Transverse colon (tissue), 4 donors: ENCODE data around the gene IZUMO2. TPM values are rescaled to one million over a fixed set of nuclear protein-coding genes. Genes with fewer than 3 reads are reported as not detected.
A peak's percentile ranks its signal among the peaks of the same experiment; 100 is the strongest.
"Not testable (repeated sequence)": the region's sequence is repeated elsewhere in the genome, so short reads cannot be mapped to it uniquely, and the experiment has no call there.

Experiments
- DNase-seq: peaks from one replicate; pipeline ENCODE4 v3.0.0-alpha.2; 2019
- H3K27ac ChIP-seq, 4 donors: fragments of 200-600 bp; sonication (generic); 2 replicates each; pipeline ENCODE4 v1.5.1; 2016 to 2018; ENCODE audit warnings: inconsistent platforms in 4 of 4
- H3K27me3 ChIP-seq: fragments of 200-600 bp; sonication (generic); 2 replicates; pipeline ENCODE4 v1.5.1; 2017; ENCODE audit warnings: inconsistent platforms
- H3K36me3 ChIP-seq, 4 donors: fragments of 200-600 bp; sonication (generic); 2 replicates each; pipeline ENCODE4 v1.5.1; 2017 to 2019; ENCODE audit warnings: inconsistent platforms in 4 of 4
- H3K4me1 ChIP-seq, 4 donors: fragments of 200-600 bp; sonication (generic); 2 replicates each; pipeline ENCODE4 v1.5.1; 2017 to 2020; ENCODE audit warnings: inconsistent platforms in 4 of 4
- H3K4me3 ChIP-seq, 4 donors: fragments of 200-600 bp; sonication (generic); 1 replicate in 1 of 4; 2 replicates in 3 of 4; pipeline versions ENCODE4 v1.5.1 to v1.6.1; 2017 to 2019; ENCODE audit warnings: inconsistent platforms in 4 of 4
- H3K9me3 ChIP-seq, 2 donors: fragments of 200-600 bp; sonication (generic); 2 replicates each; pipeline ENCODE4 v1.5.1; 2017 to 2019; ENCODE audit warnings: inconsistent platforms in 2 of 2
- CTCF ChIP-seq, 5 experiments: fragments of 200-600 bp in 3 of 5; fragments of 450-650 bp in 2 of 5; sonication (generic) in 3 of 5; IDR thresholded peaks; 1 replicate in 2 of 5; 2 replicates in 3 of 5; pipeline ENCODE4 v1.5.1; 2016 to 2017; ENCODE audit warnings: antibody characterized with exemption in 5 of 5, inconsistent platforms in 3 of 5, mild to moderate bottlenecking in 2 of 5, moderate library complexity in 1 of 5
- EP300 ChIP-seq: sonication (generic); formaldehyde crosslinking; IDR thresholded peaks from one replicate; pipeline ENCODE4 v1.6.1; 2017; ENCODE audit warnings: antibody characterized with exemption, low read depth
- POLR2A ChIP-seq: fragments of 450-650 bp; IDR thresholded peaks from one replicate; pipeline ENCODE4 v1.6.1; 2016; ENCODE audit warnings: antibody characterized with exemption, mild to moderate bottlenecking, moderate library complexity
- POLR2AphosphoS5 ChIP-seq, 3 donors: sonication (generic); formaldehyde crosslinking; IDR thresholded peaks; one replicate each; pipeline ENCODE4 v1.6.1; 2016; ENCODE audit warnings: antibody characterized with exemption in 3 of 3
- WGBS, 2 donors: methylation state at CpG; one replicate each; pipeline ENCODE4 v1.1.5; 2018; ENCODE audit warnings: low coverage in 1 of 2; 5-methylcytosine and 5-hydroxymethylcytosine counted together
- in situ Hi-C, 4 donors: fragments of 200-750 bp; cut with MboI; loops; one replicate each; pipeline versions ENCODE4 v1.15.0 to v1.15.1; 2017; ENCODE audit warnings: low sequenced_read_pairs in 3 of 4, low pct_ligation_motif_present in 1 of 4, low pct_unique_long_range_greater_than_20kb in 1 of 4
- intact Hi-C: fragments of 100-400 bp; cut with DNase I; formaldehyde crosslinking; loops from one replicate; pipeline ENCODE4 v1.15.1; 2023; ENCODE audit warnings: low total_unique reads
- total RNA-seq, 4 donors: library from RNA; depleted of rRNA; stranded (reverse); fragments of >200 nt; gene quantifications; one replicate each; pipeline ENCODE4 v1.1.0, GENCODE V29; 2016

IZUMO2 gene
- total RNA-seq, 4 donors from 2014 or later: not detected

- DNase-seq: peak; percentile 86
- Histone ChIP-seq H3K4me3 (peak overlapping the region; percentile 39 to 62 (median 50)), H3K36me3 (no peaks in the 10 kb centered on the region), H3K4me1 (peaks cover 0 to 7% (median 3%) of the 10 kb centered on the region in 4 donors), H3K27me3 (peaks cover 19% of the 10 kb centered on the region), H3K9me3 (no peaks in the 10 kb centered on the region), H3K27ac (peak overlapping the region; percentile 48 to 80 (median 74))
- TF ChIP-seq EP300 (no peak), POLR2AphosphoS5 (IDR thresholded peaks at IDR 0.05) (peak in 2 of 3 donors; percentile 22 to 24), CTCF (IDR thresholded peaks at IDR 0.05) (peak in 4 of 5 experiments; percentile 18 to 26 (median 24)), POLR2A (no peak)
- in situ Hi-C loops: no loop called here
- 0% methylated on average over 2 to 51 of the region's 52 CpGs for WGBS, 2 donors
- intact Hi-C loops: no loop called here
These were observed 15.3 kb downstream of the IZUMO2 start for GRCh38 chr19:50147462-50148423.

GRCh38 chr19:50141921-50142320 is 21.2 kb downstream of the IZUMO2 start:
- intact Hi-C loops, in situ Hi-C loops, DNase-seq, H3K27ac ChIP-seq, H3K27me3 ChIP-seq, H3K36me3 ChIP-seq, H3K9me3 ChIP-seq, H3K4me1 ChIP-seq, H3K4me3 ChIP-seq: not testable (repeated sequence)
- 98 to 100% methylated on average over 1 of the region's 1 CpG for WGBS, 2 donors

GRCh38 chr19:50140118-50140845 is 22.8 kb downstream of the IZUMO2 start:
- H3K36me3 ChIP-seq, H3K4me3 ChIP-seq, intact Hi-C loops, DNase-seq, H3K9me3 ChIP-seq, H3K27ac ChIP-seq, in situ Hi-C loops, H3K4me1 ChIP-seq: not testable (repeated sequence)
- 82 to 90% methylated on average over 4 to 28 of the region's 36 CpGs for WGBS, 2 donors
- peaks cover 17% of the 10 kb centered on the region for H3K27me3 ChIP-seq

GRCh38 chr19:50136603-50137365 is 26.3 kb downstream of the IZUMO2 start:
- H3K27me3 ChIP-seq: peaks cover 27% of the 10 kb centered on the region
- H3K9me3 ChIP-seq, in situ Hi-C loops, H3K4me1 ChIP-seq, H3K27ac ChIP-seq, H3K36me3 ChIP-seq, H3K4me3 ChIP-seq, intact Hi-C loops: not testable (repeated sequence)
- DNase-seq: peak; percentile 16
- 31 to 40% methylated on average over 19 to 23 of the region's 23 CpGs for WGBS, 2 donors
- TF ChIP-seq CTCF (IDR thresholded peaks at IDR 0.05): peak in 2 of 5 experiments; percentile 10 to 25
